PC-3 (cell line): ENCODE results near the gene SYT15.
"Not testable (repeated sequence)": the region's sequence is repeated elsewhere in the genome, so short reads cannot be mapped to it uniquely, and the experiment has no call there.

ENCODE experiments used
- CTCF ChIP-seq: fragments of 300-600 bp; sonication (generic); conservative IDR thresholded peaks from 2 replicates; pipeline ENCODE4 v1.5.1; 2017; ENCODE audit warnings: antibody characterized with exemption, low read depth, mild to moderate bottlenecking, low read length
- EZH2 ChIP-seq: fragments of 300-600 bp; sonication (generic); IDR thresholded peaks from one replicate; pipeline ENCODE4 v1.6.1; 2017; ENCODE audit warnings: antibody characterized with exemption, mild to moderate bottlenecking, low read length; ENCODE audit not compliant: unreplicated experiment
- EZH2phosphoT487 ChIP-seq: fragments of 300-600 bp; sonication (generic); IDR thresholded peaks from 2 replicates; pipeline ENCODE4 v1.6.1; 2018; ENCODE audit warnings: mild to moderate bottlenecking, antibody characterized with exemption, low read length, borderline replicate concordance

- not testable (repeated sequence) for TF ChIP-seq CTCF, EZH2phosphoT487, EZH2
Measured at GRCh38 chr10:46572765-46573164, 6.2 kb upstream of the SYT15 start.
